GM12892 (cell line): ENCODE data around the gene PNPO.

ENCODE experiments used
- POLR2A ChIP-seq: IDR thresholded peaks from 2 replicates; pipeline ENCODE4 v1.6.1; 2011; ENCODE audit warnings: low read depth, low read length, control low read depth
- POLR2AphosphoS5 ChIP-seq: IDR thresholded peaks from 2 replicates; pipeline ENCODE4 v1.6.1; 2011; ENCODE audit warnings: low read depth, low read length, control low read depth

DNA sequence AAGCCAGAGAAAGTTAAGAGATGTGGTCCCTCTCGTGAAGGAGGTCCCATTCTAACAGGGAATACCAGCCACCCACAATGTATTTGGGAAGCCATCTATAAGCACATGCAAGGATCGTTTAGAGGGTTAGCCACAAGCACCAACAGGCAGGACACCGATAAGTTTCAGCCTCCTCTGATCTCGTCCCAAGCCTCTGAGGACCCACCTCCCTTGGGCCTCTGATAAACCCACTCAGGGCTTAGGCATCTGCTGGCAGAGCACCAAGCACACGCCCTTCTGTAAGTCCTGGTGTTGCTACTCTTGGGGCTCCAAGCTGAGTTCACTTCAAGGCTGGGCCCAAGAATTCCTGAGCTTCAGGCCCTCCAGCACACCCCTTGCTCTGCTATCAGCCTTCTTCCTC is 5.4 kb upstream of the PNPO start:
- TF ChIP-seq POLR2A (no peak), POLR2AphosphoS5 (no peak)
